Fibroblast of skin of scalp (primary cell): Measurements from ENCODE around the gene PPM1M. TPM values are rescaled to one million over a fixed set of nuclear protein-coding genes. Genes with fewer than 3 reads are reported as not detected.

Experiments used
- DNase-seq: peaks from one replicate; pipeline ENCODE4 v3.0.0-alpha.2; 2013
- polyA plus RNA-seq, 2 experiments: library from polyadenylated mRNA; unstranded; fragments of 120-200 nt; gene quantifications; one replicate each; pipeline ENCODE4 v1.2.1, GENCODE V29; 2013; ENCODE audit not compliant: insufficient read length in 2 of 2

Gene PPM1M
- polyA plus RNA-seq (2013, experiment 1 of 2; ENCODE audit: insufficient read length) = 20.9 TPM
- polyA plus RNA-seq (2013, experiment 2 of 2; ENCODE audit: insufficient read length) = 21.8 TPM

- DNase-seq = peak; percentile 63
Measured at GRCh38 chr3:52245322-52246263, at the start of gene PPM1M. PPM1M (plus strand) TSS chr3:52245759; CDS start chr3:52245825, 66 bp downstream.

- DNase-seq = no peak
Measured at GRCh38 chr3:52195823-52196331, 49.7 kb upstream of the PPM1M start.

- DNase-seq = no peak
Measured at GRCh38 chr3:52196977-52197376, 48.6 kb upstream of the PPM1M start.

GRCh38 chr3:52197499-52197841, 48.1 kb upstream of the PPM1M start:
- DNase-seq = no peak

GRCh38 chr3:52197842-52198625, 47.5 kb upstream of the PPM1M start, which contains the start of gene ALAS1:
ALAS1 (plus strand) TSS chr3:52198160; CDS start chr3:52199242, 1,082 bp downstream.
- peak; percentile 89 for DNase-seq

GRCh38 chr3:52198643-52199608, 46.6 kb upstream of the PPM1M start:
- no peak for DNase-seq

GRCh38 chr3:52200981-52201679, 44.4 kb upstream of the PPM1M start:
- DNase-seq = no peak

- DNase-seq = no peak
Measured at GRCh38 chr3:52202384-52203077, 43.0 kb upstream of the PPM1M start.

- no peak for DNase-seq
Measured at GRCh38 chr3:52203701-52204100, 41.9 kb upstream of the PPM1M start.

GRCh38 chr3:52204337-52205073, 41.1 kb upstream of the PPM1M start:
- DNase-seq = no peak

- DNase-seq = no peak
Measured at GRCh38 chr3:52205727-52206372, 39.7 kb upstream of the PPM1M start.

- no peak for DNase-seq
Measured at GRCh38 chr3:52208556-52208955, 37.0 kb upstream of the PPM1M start.

- no peak for DNase-seq
Measured at GRCh38 chr3:52210037-52210436, 35.5 kb upstream of the PPM1M start.

- no peak for DNase-seq
Measured at GRCh38 chr3:52210550-52211046, 35.0 kb upstream of the PPM1M start.

- no peak for DNase-seq
Measured at GRCh38 chr3:52211268-52211891, 34.2 kb upstream of the PPM1M start.

- DNase-seq = no peak
Measured at GRCh38 chr3:52213005-52213404, 32.6 kb upstream of the PPM1M start.

GRCh38 chr3:52213901-52214300, 31.7 kb upstream of the PPM1M start:
- no peak for DNase-seq

GRCh38 chr3:52215351-52215750, 30.2 kb upstream of the PPM1M start:
- DNase-seq = no peak
